GM12892 (cell line): ENCODE data around the gene ZNF304.

Experiments used
- DNase-seq: peaks from one replicate; pipeline ENCODE4 v3.0.0; 2011; ENCODE audit not compliant: insufficient read length
- FAIRE-seq: peaks from 2 replicates; lab custom pipeline; 2011; peaks lifted over from hg19 to GRCh38; lab: Jason Lieb, UNC
- POLR2A ChIP-seq: IDR thresholded peaks from 2 replicates; pipeline ENCODE4 v1.6.1; 2011; ENCODE audit warnings: low read depth, low read length, control low read depth
- POLR2AphosphoS5 ChIP-seq: IDR thresholded peaks from 2 replicates; pipeline ENCODE4 v1.6.1; 2011; ENCODE audit warnings: low read depth, low read length, control low read depth
- TAF1 ChIP-seq: IDR thresholded peaks from 2 replicates; pipeline ENCODE4 v1.6.1; 2011; ENCODE audit warnings: low read depth, mild to moderate bottlenecking, control low read depth, low read length, borderline replicate concordance

Gene ZNF304

GRCh38 chr19:57395710-57396109 is 44.6 kb downstream of the ZNF304 start:
- FAIRE-seq (no peak), DNase-seq (no peak)
- TF ChIP-seq TAF1 (no peak), POLR2A (no peak), POLR2AphosphoS5 (no peak)

GRCh38 chr19:57398868-57399267 is 47.8 kb downstream of the ZNF304 start:
- no peak for TF ChIP-seq POLR2AphosphoS5
- TF ChIP-seq TAF1: no peak
- no peak for TF ChIP-seq POLR2A
- FAIRE-seq (no peak), DNase-seq (no peak)

DNA sequence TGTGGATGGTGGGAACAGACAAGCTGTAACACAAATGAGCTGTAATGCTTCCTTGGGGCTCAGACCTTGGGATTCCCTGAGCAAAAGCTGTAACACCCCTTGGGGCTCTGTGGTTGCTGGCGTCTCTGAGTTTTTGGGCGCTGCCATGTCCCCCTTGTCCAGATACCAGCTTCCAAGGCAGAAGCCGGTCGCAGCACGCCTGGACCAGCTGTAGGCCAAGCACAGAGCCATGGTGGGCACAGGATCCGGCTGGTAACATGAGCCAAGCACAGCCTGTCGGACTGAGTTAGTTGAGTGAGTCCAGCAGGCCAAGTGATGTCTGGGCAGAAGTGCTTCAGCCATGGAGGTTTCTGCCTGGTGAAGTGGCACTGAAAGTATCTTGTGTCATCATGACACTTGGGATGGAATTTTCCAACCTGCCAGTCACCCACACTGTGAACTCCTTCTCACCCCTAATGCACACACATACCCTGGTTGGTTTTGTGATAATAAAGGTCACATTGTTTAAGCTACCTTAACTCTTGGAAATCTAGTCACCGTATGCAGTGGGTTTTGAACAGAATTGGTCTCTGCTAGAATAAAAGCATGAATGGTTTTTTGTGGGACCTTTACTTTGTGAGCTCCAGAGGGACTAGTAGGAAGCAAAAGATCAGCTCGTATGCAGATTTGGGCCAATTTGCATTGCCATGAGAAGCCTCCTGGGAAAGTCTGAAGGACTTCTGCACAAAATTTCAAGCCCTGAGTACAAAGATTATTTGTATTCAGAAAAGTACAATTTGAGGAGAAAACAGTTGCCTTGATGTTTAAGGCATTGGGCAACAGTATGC is 52.9 kb downstream of the ZNF304 start:
- DNase-seq: no peak
- no peak for FAIRE-seq
- TF ChIP-seq POLR2A: no peak
- TF ChIP-seq TAF1: no peak
- no peak for TF ChIP-seq POLR2AphosphoS5

DNA sequence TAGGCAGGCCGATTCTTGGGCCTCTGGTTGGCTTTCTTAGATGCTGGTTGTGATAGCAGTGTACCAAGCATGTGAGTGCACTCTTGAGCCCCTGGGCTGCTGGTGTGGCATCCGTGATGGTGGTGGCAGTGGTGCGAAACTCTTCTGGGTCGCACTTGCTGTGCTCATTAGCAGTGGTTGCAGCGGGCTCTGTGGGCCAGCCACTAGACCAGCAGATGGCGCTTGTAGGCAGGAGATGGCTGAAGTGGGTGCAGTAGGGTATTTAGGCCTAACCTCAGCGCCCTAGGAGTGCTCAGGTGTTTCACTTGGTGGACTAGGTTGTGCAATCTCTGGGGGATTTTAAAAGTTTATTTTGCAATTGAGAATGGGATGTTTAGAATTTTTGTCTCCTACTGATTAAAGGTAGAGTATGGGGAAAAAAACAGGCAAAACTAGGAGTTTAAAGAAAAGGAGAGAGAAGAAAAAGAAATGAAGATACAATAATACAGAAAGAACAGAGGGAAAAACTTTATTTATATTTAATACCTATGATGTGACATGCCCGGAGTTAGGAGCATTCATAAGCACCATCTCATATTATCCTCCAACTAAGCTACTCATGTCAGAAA is 55.5 kb downstream of the ZNF304 start:
- TF ChIP-seq TAF1 (no peak), POLR2A (no peak), POLR2AphosphoS5 (no peak)
- peak; percentile 66 for FAIRE-seq
- DNase-seq: peak; percentile 57
